HG03066 (cell line): ENCODE data around the gene ZNF267.
"Not testable (repeated sequence)": the region's sequence is repeated elsewhere in the genome, so short reads cannot be mapped to it uniquely, and the experiment has no call there.

ENCODE experiments used
- ATAC-seq: cut with Tn5 transposase; IDR thresholded peaks from one replicate; pipeline ENCODE4 v1.9.1; 2021; ENCODE audit warnings: low read depth; ENCODE audit not compliant: unreplicated experiment

Gene ZNF267

DNA sequence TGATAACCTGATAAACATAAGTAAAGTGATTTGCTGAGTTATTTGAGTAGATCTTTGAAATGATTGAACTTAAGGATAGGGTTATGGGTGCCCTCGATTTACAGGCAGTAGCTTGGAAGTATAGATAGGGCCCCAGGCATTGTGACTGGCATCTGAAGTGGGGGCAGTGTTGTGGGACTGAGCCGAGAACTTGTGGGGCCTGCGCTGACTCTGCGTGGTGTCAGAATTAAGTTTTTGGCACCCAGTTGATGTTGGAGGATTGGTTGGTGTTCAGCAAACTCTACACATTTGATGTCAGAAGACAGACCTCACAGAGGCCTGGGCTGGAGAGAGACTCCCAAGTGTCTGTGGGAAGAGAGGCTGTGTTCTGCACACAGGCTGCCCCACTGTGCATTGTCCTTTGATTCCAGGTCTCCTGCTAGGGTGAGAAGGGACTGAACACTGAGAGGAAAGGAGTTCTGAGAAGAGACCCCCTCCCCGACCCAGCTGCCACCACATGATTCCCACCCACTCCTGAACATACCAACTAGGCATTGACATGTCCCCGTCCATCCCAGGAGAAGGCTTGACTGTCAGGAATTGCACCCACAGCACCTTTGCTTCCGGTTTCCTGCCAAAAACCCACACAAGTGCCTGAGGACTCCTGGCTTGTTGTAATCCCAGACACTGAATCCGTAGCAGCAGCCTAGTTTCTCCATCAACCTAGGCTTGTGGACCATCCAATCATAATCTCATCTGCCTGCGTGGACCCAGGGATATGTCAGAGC, 4.5 kb downstream of the ZNF267 start:
- no peak for ATAC-seq

DNA sequence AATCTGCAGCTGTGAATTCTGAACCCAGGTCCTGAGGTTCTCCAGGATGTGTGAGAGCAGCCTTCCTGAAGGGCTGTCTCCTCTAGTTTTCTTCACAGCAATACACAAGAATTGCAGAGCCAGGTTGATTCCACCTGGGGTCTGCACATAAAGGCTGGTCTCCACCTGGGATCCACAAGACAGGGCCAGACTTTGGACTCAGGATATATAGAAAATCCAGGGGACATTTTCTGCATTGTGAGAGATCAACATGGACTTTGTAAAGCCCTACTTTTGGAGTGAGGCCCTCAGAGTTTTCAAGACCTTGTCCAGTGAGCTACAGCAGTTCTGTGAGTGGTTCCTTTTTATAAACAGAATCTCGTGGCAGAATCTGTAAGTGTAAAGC, 6.3 kb downstream of the ZNF267 start:
- no peak for ATAC-seq

DNA sequence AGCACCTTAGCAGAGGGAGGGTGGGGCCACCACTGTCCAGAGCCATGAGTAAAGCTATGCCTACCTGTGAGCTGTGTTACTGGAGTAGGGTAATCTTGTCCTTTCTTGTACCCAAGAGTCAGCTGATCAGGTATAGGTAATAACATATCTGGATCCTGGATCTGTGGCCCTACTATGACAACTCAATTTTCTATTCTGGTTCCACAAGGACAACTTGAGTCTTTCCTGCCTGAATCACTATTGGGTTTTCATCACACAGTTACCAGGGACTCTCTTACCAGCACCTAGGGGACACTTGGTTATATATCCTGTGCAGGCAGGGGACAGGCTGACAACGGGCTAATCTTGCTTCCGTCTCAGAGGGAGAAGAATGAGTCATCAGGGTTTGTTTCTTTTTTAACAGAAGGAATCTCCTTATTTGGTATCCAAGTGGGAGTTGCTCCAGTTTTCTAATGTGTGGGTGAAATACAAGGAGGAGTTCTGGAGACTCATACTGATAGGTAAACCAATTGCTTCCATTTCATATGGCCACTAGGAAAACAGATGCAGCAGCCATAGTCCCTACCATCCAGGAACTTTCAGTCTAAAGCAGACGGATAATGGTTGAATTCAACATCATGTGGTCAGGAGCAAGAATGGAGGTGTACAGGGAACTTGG, 6.8 kb downstream of the ZNF267 start:
- ATAC-seq: no peak

DNA sequence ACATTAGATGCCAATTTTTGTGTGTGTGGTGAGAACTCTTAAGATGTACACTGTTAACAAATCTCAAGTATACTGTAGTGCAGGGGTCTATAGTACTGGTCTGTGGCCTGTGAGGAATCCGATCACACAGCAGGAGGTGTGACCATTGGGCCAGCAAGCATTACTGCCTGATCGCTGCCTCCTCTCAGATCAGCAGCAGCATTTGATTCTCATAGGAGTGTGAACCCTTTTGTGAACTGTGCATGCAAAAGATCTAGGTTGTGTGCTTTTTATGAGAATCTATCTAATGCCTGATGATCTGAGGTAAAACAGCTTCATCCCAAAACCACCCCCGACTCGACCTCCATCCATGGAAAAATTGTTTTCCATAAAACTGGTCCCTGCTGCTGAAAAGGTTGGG, 12.6 kb downstream of the ZNF267 start:
- no peak for ATAC-seq

DNA sequence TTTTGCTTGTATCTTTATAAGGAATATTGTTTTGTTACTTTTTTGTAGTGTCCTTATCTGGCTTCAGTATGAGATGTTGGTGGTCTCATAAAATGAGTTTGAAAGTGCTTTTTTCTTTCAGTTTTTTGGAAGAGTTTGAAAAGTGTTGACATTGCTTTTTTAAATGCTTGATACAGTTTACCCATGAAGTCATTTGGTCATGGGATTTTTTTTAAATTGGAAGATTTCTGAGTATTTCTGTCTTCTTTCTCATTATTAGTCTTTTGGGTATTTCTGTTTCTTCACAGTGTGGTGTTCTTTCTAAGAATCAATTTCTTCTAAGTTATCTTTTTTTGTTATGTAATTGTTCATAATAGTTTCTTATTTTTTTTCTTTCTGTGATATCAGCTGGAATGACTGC, 15.1 kb downstream of the ZNF267 start:
- no peak for ATAC-seq

DNA sequence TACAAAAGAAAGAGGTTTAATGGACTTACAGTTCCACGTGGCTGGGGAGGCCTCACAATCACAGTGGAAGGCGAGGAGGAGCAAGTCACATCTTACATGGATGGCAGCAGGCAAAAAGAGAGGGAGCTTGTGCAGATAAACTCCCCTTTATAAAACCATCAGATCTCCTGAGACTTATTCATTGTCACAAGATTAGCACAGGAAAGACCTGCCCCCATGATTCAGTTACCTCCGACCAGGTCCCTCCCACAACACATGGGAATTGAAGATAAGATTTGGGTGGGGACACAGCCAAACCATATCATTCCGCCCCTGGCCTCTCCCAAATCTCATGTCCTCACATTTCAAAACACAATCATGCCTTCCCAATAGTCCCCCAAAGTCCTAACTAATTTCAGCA, 18.5 kb downstream of the ZNF267 start:
- ATAC-seq: not testable (repeated sequence)

DNA sequence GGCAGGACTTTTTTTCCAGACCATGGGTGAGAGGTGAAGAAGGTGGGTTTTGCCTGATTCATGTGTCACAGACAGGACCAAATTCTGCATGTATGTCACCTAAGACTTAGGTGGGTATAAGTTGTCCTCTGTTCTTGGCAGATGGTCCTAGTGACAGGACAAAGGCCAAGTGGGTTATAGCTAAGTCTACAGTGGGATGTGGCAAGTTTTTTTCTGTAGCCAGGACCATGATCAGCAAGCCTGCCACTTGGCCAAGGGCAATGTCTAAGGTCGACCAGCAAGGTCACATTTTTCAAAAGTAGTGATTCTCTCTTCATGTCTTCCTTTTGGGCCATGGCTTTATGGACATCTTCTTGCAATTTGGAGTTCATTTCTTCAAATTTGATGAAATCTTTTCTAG, 20.2 kb downstream of the ZNF267 start:
- ATAC-seq: no peak

DNA sequence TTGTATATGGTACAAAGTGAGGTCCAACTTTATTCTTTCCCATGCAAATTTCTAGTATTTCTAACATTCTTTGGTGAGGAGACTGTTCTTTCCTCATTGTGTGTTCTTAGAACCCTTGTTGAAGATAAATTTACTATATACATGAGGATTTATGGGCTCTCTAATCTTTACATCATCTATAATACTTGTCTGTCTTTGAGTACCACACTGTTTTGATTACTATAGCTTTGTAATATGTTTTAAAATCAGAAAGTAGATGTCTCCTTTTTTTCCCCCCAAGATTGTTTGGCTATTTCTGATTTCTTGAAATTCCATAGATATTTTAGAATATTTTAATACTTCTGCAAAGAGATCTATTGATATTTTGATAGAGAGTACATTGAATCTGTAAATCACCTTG, 23.7 kb downstream of the ZNF267 start:
- ATAC-seq: no peak

DNA sequence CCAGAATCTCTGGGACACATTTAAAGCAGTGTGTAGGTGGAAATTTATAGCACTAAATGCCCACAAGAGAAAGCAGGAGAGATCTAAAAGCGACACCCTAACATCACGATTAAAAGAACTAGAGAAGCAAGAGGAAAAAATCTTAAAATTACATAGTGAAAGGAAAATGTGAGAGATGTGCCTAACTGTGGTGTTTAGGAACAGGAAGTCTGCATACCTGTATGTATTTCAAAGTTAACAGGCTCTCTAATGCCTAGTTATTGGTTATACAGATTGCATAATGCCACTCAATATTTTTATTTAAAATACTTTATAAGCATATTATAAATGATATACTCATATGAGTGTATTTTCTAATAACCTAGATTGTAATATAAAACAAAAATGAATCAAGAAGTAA, 25.9 kb downstream of the ZNF267 start:
- no peak for ATAC-seq

DNA sequence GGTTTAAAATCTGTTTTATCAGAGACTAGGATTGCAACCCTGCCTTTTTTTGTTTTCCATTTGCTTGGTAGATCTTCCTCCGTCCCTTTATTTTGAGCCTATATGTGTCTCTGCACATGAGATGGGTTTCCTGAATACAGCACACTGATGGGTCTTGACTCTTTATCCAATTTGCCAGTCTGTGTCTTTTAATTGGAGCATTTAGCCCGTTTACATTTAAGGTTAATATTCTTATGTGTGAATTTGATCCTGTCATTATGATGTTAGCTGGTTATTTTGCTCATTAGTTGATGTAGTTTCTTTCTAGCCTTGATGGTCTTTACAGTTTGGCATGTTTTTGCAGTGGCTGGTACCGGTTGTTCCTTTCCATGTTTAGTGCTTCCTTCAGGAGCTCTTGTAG, 31.0 kb downstream of the ZNF267 start:
- ATAC-seq: not testable (repeated sequence)

DNA sequence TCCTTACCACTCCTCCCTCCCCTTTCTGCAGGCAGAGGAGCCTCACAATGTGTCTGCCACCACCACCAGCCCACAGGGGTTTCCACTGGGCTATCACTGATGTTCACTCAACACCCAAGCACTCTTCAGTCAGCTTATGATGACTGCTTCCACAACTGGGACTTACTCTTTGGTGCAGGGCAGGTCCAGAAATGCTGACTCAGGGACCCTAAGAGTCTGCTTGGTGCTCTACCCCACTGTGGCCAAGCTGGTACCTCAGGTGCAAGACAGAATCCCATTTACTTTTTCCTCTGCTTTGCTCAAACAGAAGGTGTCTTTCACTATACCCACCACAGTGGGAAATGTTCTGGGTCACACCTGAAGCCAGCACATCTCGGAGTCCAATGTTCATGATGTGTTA, 40.1 kb downstream of the ZNF267 start:
- no peak for ATAC-seq

DNA sequence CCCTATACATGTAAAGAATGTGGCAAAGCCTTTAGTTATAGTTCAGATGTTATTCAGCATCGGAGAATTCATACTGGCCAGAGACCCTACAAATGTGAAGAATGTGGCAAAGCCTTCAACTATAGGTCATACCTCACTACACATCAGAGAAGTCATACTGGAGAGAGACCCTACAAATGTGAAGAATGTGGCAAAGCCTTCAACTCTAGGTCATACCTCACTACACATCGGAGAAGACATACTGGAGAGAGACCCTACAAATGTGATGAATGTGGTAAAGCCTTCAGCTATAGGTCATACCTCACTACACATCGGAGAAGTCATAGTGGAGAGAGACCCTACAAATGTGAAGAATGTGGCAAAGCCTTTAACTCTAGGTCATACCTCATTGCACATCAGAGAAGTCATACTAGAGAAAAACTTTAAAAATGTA, 42.5 kb downstream of the ZNF267 start:
- no peak for ATAC-seq

DNA sequence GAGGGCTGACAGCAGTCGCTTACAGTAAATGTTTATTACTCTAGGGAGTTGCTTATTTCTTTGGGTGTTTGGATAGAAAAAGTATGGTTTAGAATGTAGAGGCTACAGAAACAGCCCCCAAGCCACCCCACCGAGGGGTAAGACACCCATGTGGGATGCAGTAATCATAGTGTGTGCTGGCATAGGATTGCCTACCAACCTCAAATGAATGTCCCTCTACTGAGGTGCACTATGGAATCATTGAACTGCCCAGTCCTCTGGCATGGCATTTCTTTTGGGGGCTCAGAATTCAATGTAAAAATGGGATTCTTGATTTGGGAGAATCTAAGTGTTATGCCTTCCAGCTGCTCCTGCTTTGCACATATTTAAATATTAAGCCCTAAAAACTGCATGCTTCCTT, 46.8 kb downstream of the ZNF267 start:
- ATAC-seq: no peak

DNA sequence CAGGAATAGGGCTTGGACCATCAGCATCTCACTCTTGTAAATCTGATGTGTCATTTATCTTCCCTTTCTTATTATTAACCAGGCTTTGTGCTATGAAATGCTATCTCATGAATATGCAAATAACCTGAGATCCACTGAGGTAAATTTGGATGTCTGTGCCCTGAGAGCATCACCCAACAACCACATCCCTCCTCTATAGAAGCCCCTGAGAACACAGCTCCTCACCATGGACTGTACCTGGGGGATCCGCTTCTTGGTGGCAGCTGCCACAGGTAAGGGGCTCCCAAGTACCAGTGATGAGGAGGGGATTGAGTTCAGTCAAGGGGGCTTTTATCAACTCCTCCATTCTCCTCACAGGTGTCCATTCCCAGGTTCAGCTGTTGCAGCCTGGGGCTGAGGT, 78.2 kb downstream of the ZNF267 start:
- not testable (repeated sequence) for ATAC-seq

DNA sequence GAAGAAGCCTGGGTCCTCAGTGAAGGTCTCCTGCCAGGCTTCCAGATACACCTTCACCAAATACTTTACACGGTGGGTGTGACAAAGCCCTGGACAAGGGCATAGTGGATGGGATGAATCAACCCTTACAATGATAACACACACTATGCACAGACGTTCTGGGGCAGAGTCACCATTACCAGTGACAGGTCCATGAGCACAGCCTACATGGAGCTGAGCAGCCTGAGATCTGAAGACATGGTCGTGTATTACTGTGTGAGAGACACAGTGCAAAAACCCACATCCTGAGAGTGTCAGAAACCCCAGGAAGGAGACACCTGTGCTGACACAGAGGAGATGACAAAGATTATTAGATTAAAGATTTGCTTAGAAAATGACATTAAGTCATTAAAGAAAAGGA, 78.6 kb downstream of the ZNF267 start:
- ATAC-seq: not testable (repeated sequence)

DNA sequence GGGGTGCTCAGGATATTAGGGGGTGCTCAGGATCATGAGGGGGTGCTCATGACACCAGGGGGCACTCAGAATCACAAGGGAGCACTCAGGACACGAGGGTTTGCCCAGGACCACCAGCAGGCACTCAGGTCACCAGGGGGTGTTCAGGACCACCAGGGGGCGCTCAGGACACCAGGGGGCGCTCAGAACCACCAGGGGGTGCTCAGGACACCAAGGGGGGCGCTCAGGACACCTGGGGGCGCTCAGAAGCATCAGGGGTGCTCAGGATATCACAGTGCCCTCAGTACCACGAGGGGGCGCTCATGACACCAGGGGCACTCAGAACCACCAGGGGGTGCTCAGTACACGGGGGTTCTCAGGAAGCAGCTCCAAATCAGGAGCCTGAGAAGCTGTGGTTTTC, 82.6 kb downstream of the ZNF267 start:
- not testable (repeated sequence) for ATAC-seq

DNA sequence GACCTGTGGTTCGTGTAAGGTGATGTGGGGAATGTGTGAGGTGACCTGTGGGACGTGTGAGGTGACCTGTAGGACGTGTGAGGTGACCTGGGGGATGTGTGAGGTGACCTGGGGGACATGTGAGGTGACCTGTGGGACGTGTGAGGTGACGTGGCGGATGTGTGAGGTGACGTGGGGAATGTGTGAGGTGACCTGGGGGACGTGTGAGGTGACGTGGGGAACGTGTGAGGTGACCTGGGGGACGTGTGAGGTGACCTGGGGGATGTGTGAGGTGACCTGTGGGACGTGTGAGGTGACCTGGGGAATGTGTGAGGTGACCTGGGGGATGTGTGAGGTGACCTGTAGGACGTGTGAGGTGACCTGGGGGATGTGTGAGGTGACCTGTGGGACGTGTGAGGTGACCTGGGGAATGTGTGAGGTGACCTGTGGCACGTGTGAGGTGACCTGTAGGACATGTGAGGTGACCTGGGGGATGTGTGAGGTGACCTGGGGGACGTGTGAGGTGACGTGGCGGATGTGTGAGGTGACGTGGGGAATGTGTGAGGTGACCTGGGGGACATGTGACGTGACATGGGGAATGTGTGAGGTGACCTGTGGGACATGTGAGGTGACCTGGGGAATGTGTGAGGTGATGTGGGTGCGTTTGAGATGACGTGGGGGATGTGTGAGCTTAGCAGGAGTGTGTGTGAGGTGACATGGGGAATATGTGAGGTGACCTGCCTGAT, 86.7 kb downstream of the ZNF267 start:
- ATAC-seq: not testable (repeated sequence)
